Measurements from ENCODE around the gene CBX7. TPM values are rescaled to one million over a fixed set of nuclear protein-coding genes. Genes with fewer than 3 reads are reported as not detected.
A peak's percentile ranks its signal among the peaks of the same experiment; 100 is the strongest.

Gene CBX7
- polyA plus RNA-seq (4.4 and 6.1 TPM in 2 replicates), polyA minus RNA-seq (7.8 and 13.9 TPM in 2 replicates)

GRCh38 chr22:39152511-39153219 lies at the start of gene CBX7:
CBX7 (minus strand) TSS chr22:39152680; CDS start chr22:39152444, 236 bp downstream.
- Histone ChIP-seq H3K36me3 (ENCODE audit: insufficient read depth, low read length) (no peaks in the 10 kb centered on the region), H3K9me2 (ENCODE audit: insufficient read depth, low read length) (no peaks in the 10 kb centered on the region), H3K9me3 (ENCODE audit: low read length) (no peaks in the 10 kb centered on the region), H2AFZ (ENCODE audit: low read depth, low read length) (peak within 1 kb of the TSS; percentile 98), H3K9ac (ENCODE audit: low read length) (peak within 1 kb of the TSS; percentile 80), H3F3A (ENCODE audit: insufficient read depth, low read length, poor library complexity, severe bottlenecking) (no peaks in the 10 kb centered on the region), H3K27me3 (ENCODE audit: insufficient read depth, low read depth, low read length) (peaks cover 33% of the 10 kb centered on the region), H3K79me2 (replicated peaks; ENCODE audit: insufficient read depth, low read length) (no peaks in the 10 kb centered on the region), H3K27ac (ENCODE audit: low read length) (peak within 1 kb of the TSS; percentile 67), H4K20me1 (ENCODE audit: insufficient read depth) (no peaks in the 10 kb centered on the region), H3K4me2 (ENCODE audit: low read length) (peak within 1 kb of the TSS; percentile 65), H3K4me3 (ENCODE audit: low read length) (peak within 1 kb of the TSS; percentile 84)
- TF ChIP-seq MXI1 (conservative IDR thresholded peaks at IDR 0.05; ENCODE audit: poor library complexity, severe bottlenecking) (peak; percentile 53), POLR2AphosphoS5 (IDR thresholded peaks at IDR 0.05) (peak; percentile 61), TAF1 (IDR thresholded peaks at IDR 0.05; ENCODE audit: low read depth) (peak; percentile 48), RAD21 (conservative IDR thresholded peaks at IDR 0.05) (no peak), SMC3 (conservative IDR thresholded peaks at IDR 0.05; ENCODE audit: poor library complexity) (peak; percentile 0), EZH2 (IDR thresholded peaks at IDR 0.05; ENCODE audit: borderline replicate concordance, insufficient read depth, low read length, poor library complexity, severe bottlenecking) (no peak), REST (IDR thresholded peaks at IDR 0.05; ENCODE audit: borderline replicate concordance) (peak; percentile 40)

- H3K27ac ChIP-seq (ENCODE audit: low read length): no peak overlapping the region
- no peaks in the 10 kb centered on the region for H3K79me2 ChIP-seq (replicated peaks; ENCODE audit: insufficient read depth, low read length)
- H4K20me1 ChIP-seq (ENCODE audit: insufficient read depth): no peaks in the 10 kb centered on the region
- no peaks in the 10 kb centered on the region for H3K36me3 ChIP-seq (ENCODE audit: insufficient read depth, low read length)
- no peaks in the 10 kb centered on the region for H3K9me3 ChIP-seq (ENCODE audit: low read length)
- no peak overlapping the region for H3K4me3 ChIP-seq (ENCODE audit: low read length)
- H3K4me2 ChIP-seq (ENCODE audit: low read length): no peak overlapping the region
- H3F3A ChIP-seq (ENCODE audit: insufficient read depth, low read length, poor library complexity, severe bottlenecking): no peaks in the 10 kb centered on the region
- H3K27me3 ChIP-seq (ENCODE audit: insufficient read depth, low read depth, low read length): no peaks in the 10 kb centered on the region
- no peak overlapping the region for H3K9ac ChIP-seq (ENCODE audit: low read length)
- no peak overlapping the region for H2AFZ ChIP-seq (ENCODE audit: low read depth, low read length)
- no peak for TF ChIP-seq MXI1 (conservative IDR thresholded peaks at IDR 0.05; ENCODE audit: poor library complexity, severe bottlenecking)
- TF ChIP-seq TAF1 (IDR thresholded peaks at IDR 0.05; ENCODE audit: low read depth): no peak
- TF ChIP-seq REST (IDR thresholded peaks at IDR 0.05; ENCODE audit: borderline replicate concordance): no peak
- TF ChIP-seq EZH2 (IDR thresholded peaks at IDR 0.05; ENCODE audit: borderline replicate concordance, insufficient read depth, low read length, poor library complexity, severe bottlenecking): no peak
- TF ChIP-seq POLR2AphosphoS5 (IDR thresholded peaks at IDR 0.05): no peak
- no peak for TF ChIP-seq CTCF (IDR thresholded peaks at IDR 0.05; ENCODE audit: poor library complexity, severe bottlenecking)
- TF ChIP-seq EP300 (conservative IDR thresholded peaks at IDR 0.05; ENCODE audit: poor library complexity, severe bottlenecking): no peak
- TF ChIP-seq SMC3 (conservative IDR thresholded peaks at IDR 0.05; ENCODE audit: poor library complexity): no peak
- TF ChIP-seq RAD21 (conservative IDR thresholded peaks at IDR 0.05): no peak
- no peaks in the 10 kb centered on the region for H3K9me2 ChIP-seq (ENCODE audit: insufficient read depth, low read length)
Observed at GRCh38 chr22:39197578-39197977, 45.1 kb upstream of the CBX7 start.

Data from neural cell (in vitro differentiated cells).